AG04450 (cell line): ENCODE measurements around the gene SPG11. TPM values are rescaled to one million over a fixed set of nuclear protein-coding genes. Genes with fewer than 3 reads are reported as not detected.
"Not testable (repeated sequence)": the region's sequence is repeated elsewhere in the genome, so short reads cannot be mapped to it uniquely, and the experiment has no call there.

Experiments
- CTCF ChIA-PET: fragments of 300-600, 350-600 bp; formaldehyde crosslinking; extraction: SDS; loops from one replicate; lab custom pipeline; 2022; ENCODE audit warnings: antibody characterized with exemption, inconsistent platforms; lab: Charles Lee
- POLR2A ChIA-PET: fragments of 350-600 bp; formaldehyde crosslinking; extraction: SDS; loops from one replicate; lab custom pipeline; 2021; ENCODE audit warnings: antibody characterized with exemption, inconsistent platforms; lab: Yijun Ruan, JAX
- DNase-seq: peaks from one replicate; pipeline ENCODE4 v3.0.0-alpha.2; 2011; ENCODE audit warnings: low read depth, low spot score
- H3K27ac ChIP-seq: one replicate; pipeline ENCODE4 v1.5.1; 2012; ENCODE audit warnings: low read depth, low read length, control low read depth
- H3K27me3 ChIP-seq: one replicate; pipeline ENCODE4 v1.6.0; 2012; ENCODE audit warnings: low read length; ENCODE audit not compliant: control insufficient read depth, insufficient read depth
- H3K4me3 ChIP-seq: 2 replicates; pipeline ENCODE4 v1.5.1; 2011; ENCODE audit warnings: mild to moderate bottlenecking, low read depth, low read length, control low read depth
- H3K9me3 ChIP-seq: 2 replicates; pipeline ENCODE4 v1.5.1; 2012; ENCODE audit warnings: low read length; ENCODE audit not compliant: control insufficient read depth, insufficient read depth
- CTCF ChIP-seq: IDR thresholded peaks from 2 replicates; pipeline ENCODE4 v1.5.1; 2011; ENCODE audit warnings: low read depth, low read length, control low read depth, inconsistent platforms
- polyA plus RNA-seq: library from polyadenylated mRNA; depleted of rRNA; stranded (reverse); fragments of >200 nt; gene quantifications from 2 replicates; pipeline ENCODE4 v1.2.3, GENCODE V29; 2011

SPG11 gene
- polyA plus RNA-seq, 1 experiment, result 39.6 TPM

GRCh38 chr15:44554934-44555723 is 108.3 kb downstream of the SPG11 start:
- no peak for DNase-seq
- H3K27me3 ChIP-seq, result no peaks in the 10 kb centered on the region
- no peak overlapping the region for H3K4me3 ChIP-seq
- CTCF ChIA-PET, result no interaction called here
- H3K9me3 ChIP-seq, result no peaks in the 10 kb centered on the region
- no peak overlapping the region for H3K27ac ChIP-seq
- POLR2A ChIA-PET, result no interaction called here
- TF ChIP-seq CTCF, result no peak

GRCh38 chr15:44550734-44551133 is 112.7 kb downstream of the SPG11 start:
- Histone ChIP-seq H3K9me3 (no peaks in the 10 kb centered on the region), H3K27ac (no peak overlapping the region), H3K4me3 (no peak overlapping the region), H3K27me3 (no peaks in the 10 kb centered on the region)
- no peak for TF ChIP-seq CTCF
- DNase-seq, result no peak
- ChIA-PET POLR2A (no interaction called here), CTCF (interaction anchor here (0.6 to 1.5 kb wide), 5 partner anchors 9 to 57 kb away, joined by 3 to 6 read pairs (median 3); partner anchors contain the start of gene EIF3J)

- ChIA-PET CTCF (interaction anchor here (0.6 to 1.5 kb wide), 14 partner anchors 9 to 1150 kb away, joined by 3 to 9 read pairs (median 3); partner anchors contain the start of gene EIF3J), POLR2A (interaction anchor here (1.0 kb wide), 1 partner anchor 14 kb away, joined by 3 read pairs; the partner anchor contains the start of gene EIF3J)
- H3K27me3 ChIP-seq, result no peaks in the 10 kb centered on the region
- no peaks in the 10 kb centered on the region for H3K9me3 ChIP-seq
- TF ChIP-seq CTCF, result peak; percentile 52
- H3K27ac ChIP-seq, result no peak overlapping the region
- DNase-seq, result no peak
- H3K4me3 ChIP-seq, result no peak overlapping the region
These were observed 113.2 kb downstream of the SPG11 start for GRCh38 chr15:44550256-44550655.

GRCh38 chr15:44549152-44549551 is 114.3 kb downstream of the SPG11 start:
- DNase-seq, POLR2A ChIA-PET, H3K9me3 ChIP-seq, H3K27me3 ChIP-seq, H3K4me3 ChIP-seq, H3K27ac ChIP-seq: not testable (repeated sequence)
- CTCF ChIA-PET, result interaction anchor here (0.9 to 1.5 kb wide), 3 partner anchors 11 to 59 kb away, joined by 3 to 7 read pairs (median 6); partner anchors contain the start of gene EIF3J

GRCh38 chr15:44545913-44546802 is 117.3 kb downstream of the SPG11 start:
- no peaks in the 10 kb centered on the region for H3K27me3 ChIP-seq
- DNase-seq, result no peak
- no peak overlapping the region for H3K27ac ChIP-seq
- no peak overlapping the region for H3K4me3 ChIP-seq
- ChIA-PET POLR2A (interaction anchor here (0.5 to 1.9 kb wide), 5 partner anchors 8 to 684 kb away, joined by 3 to 10 read pairs (median 5); partner anchors contain the start of gene EIF3J), CTCF (interaction anchor here (0.5 to 1.4 kb wide), 13 partner anchors 8 to 572 kb away, joined by 3 to 10 read pairs (median 4); no protein-coding TSS in a partner anchor)
- H3K9me3 ChIP-seq, result no peaks in the 10 kb centered on the region
- peak; percentile 51 for TF ChIP-seq CTCF

GRCh38 chr15:44544745-44545144 is 118.7 kb downstream of the SPG11 start:
- POLR2A ChIA-PET, DNase-seq, H3K9me3 ChIP-seq, H3K27me3 ChIP-seq, H3K27ac ChIP-seq, H3K4me3 ChIP-seq: not testable (repeated sequence)
- CTCF ChIA-PET, result interaction anchor here (1.0 kb wide), 1 partner anchor 194 kb away, joined by 3 read pairs; no protein-coding TSS in a partner anchor
